Measurements from ENCODE around the gene CASP5. TPM values are rescaled to one million over a fixed set of nuclear protein-coding genes. Genes with fewer than 3 reads are reported as not detected.

CASP5 gene
- total RNA-seq, 1 donor from 2014 or later, result not detected

DNA sequence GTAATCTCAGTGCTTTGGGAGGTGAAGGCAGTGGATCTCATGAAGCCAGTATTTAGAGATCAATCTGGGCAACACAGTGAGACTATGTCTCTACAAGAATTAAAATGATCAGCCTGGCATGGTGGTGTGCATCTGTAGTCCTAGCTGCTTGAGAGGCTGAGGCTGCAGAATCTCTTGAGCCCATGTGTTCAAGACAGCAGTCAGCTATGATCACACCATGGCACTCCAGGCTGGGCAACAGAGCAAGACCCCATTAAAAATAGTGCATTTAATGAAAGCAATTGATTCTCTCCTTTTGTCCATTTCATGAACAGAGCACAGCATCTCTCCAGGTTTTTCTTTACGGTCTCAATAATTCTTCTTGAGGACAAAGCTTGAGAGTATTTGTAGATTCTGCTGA lies 33.5 kb upstream of the CASP5 start:
- no peak overlapping the region for H3K27ac Mint-ChIP-seq
- H3K9me3 Mint-ChIP-seq (ENCODE audit: low read depth), result no peaks in the 10 kb centered on the region
- peaks cover 9% of the 10 kb centered on the region for H3K4me1 Mint-ChIP-seq (ENCODE audit: low read depth)
- H3K36me3 Mint-ChIP-seq (ENCODE audit: insufficient read depth), result no peaks in the 10 kb centered on the region
- TF ChIP-seq, protein P1, sequence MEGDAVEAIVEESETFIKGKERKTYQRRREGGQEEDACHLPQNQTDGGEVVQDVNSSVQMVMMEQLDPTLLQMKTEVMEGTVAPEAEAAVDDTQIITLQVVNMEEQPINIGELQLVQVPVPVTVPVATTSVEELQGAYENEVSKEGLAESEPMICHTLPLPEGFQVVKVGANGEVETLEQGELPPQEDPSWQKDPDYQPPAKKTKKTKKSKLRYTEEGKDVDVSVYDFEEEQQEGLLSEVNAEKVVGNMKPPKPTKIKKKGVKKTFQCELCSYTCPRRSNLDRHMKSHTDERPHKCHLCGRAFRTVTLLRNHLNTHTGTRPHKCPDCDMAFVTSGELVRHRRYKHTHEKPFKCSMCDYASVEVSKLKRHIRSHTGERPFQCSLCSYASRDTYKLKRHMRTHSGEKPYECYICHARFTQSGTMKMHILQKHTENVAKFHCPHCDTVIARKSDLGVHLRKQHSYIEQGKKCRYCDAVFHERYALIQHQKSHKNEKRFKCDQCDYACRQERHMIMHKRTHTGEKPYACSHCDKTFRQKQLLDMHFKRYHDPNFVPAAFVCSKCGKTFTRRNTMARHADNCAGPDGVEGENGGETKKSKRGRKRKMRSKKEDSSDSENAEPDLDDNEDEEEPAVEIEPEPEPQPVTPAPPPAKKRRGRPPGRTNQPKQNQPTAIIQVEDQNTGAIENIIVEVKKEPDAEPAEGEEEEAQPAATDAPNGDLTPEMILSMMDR (IDR thresholded peaks at IDR 0.05; ENCODE audit: unreplicated experiment), result no peak
- H3K27me3 Mint-ChIP-seq, result no peaks in the 10 kb centered on the region
- H3K4me3 Mint-ChIP-seq (ENCODE audit: low read depth), result no peak overlapping the region
- DNase-seq (ENCODE audit: low spot score, unreplicated experiment), result no peak

DNA sequence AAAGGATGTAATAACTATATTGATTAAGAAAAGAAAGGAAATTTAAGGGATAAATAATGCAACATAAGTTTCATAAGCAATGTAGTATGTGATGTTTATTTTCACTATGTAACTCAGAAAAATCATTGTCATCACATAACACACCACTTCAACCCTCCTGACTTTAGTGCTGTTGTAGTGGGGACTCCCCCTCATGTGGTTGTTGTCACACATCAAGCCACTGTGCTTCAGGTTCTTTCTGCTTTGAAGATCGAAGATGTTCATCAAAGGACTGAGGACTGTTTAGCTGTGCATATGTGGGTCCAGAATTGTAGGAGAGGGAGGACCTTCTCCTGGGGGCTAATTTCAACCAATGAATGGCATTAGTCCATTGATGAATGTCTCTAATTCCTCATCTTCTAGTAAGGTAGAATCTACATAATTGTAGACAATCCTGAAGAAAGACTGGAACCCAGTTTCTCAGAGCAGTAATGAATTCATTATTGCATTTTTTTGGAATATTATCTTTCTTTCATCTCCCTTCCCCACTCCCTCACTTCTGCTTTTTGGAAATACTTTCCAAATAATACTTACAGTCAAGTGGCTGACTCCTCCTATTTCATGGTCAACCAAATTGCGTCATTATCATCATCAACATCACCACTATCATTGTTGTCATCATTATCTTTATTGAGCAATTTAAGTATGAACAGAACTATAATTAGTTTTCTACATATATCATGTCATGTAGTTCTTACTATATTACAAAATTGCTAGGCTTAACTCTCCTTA lies 31.9 kb upstream of the CASP5 start:
- Mint-ChIP-seq H3K9me3 (ENCODE audit: low read depth) (no peaks in the 10 kb centered on the region), H3K27me3 (no peaks in the 10 kb centered on the region)

DNA sequence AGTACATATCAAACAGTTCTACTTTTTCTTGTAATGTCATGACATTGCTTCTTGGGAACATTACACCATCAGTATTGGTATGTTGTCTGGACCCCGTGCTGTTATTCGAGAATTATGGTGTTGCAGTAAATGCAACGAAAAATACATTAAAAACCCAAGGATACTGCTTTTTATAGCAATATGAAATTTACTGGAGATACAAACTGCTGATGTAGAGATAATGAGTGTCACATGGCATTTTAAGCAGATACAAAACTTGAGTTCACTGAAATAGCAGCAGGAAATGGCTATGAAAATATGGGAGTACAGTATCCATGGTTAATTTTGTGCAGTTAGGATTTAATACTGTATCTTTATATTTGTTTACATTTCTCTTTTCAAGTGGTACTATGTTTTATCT lies 29.5 kb upstream of the CASP5 start:
- H3K4me3 Mint-ChIP-seq (ENCODE audit: low read depth), result no peak overlapping the region
- no peak overlapping the region for H3K27ac Mint-ChIP-seq
- H3K27me3 Mint-ChIP-seq, result no peaks in the 10 kb centered on the region
- peaks cover 9% of the 10 kb centered on the region for H3K4me1 Mint-ChIP-seq (ENCODE audit: low read depth)
- no peak for DNase-seq (ENCODE audit: low spot score, unreplicated experiment)
- H3K36me3 Mint-ChIP-seq (ENCODE audit: insufficient read depth), result no peaks in the 10 kb centered on the region
- no peaks in the 10 kb centered on the region for H3K9me3 Mint-ChIP-seq (ENCODE audit: low read depth)
- TF ChIP-seq, protein P1 (IDR thresholded peaks at IDR 0.05; ENCODE audit: unreplicated experiment), result no peak

More for the DNA sequence above, 31.9 kb upstream of the CASP5 start:
- no peak for DNase-seq (ENCODE audit: low spot score, unreplicated experiment)
- no peaks in the 10 kb centered on the region for H3K36me3 Mint-ChIP-seq (ENCODE audit: insufficient read depth)
- no peak overlapping the region for H3K4me3 Mint-ChIP-seq (ENCODE audit: low read depth)
- peaks cover 11% of the 10 kb centered on the region for H3K4me1 Mint-ChIP-seq (ENCODE audit: low read depth)
- H3K27ac Mint-ChIP-seq, result no peak overlapping the region
- TF ChIP-seq, protein P1 (IDR thresholded peaks at IDR 0.05; ENCODE audit: unreplicated experiment), result no peak

DNA sequence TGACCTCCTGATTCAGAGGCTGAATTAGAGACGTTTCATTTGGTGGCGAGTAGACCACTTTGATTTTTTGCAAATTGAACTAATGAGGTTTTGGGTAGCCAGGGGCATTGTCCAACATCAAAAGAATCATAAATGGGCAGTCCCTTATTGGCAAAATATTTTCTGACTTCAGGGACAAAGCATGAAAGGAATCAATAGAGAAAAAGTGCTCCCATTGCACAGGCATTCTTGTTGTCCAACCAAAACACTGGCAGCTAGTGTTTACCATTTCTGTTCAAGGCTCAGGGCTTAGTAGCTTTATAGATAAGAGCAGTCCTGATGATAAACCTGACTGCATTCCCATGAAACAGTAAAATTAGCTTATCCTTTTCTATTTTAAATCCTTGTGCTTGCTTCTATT lies 28.6 kb upstream of the CASP5 start:
- Mint-ChIP-seq H3K4me3 (ENCODE audit: low read depth) (no peak overlapping the region), H3K4me1 (ENCODE audit: low read depth) (peaks cover 9% of the 10 kb centered on the region), H3K36me3 (ENCODE audit: insufficient read depth) (no peaks in the 10 kb centered on the region), H3K27me3 (no peaks in the 10 kb centered on the region), H3K27ac (no peak overlapping the region), H3K9me3 (ENCODE audit: low read depth) (no peaks in the 10 kb centered on the region)
- no peak for DNase-seq (ENCODE audit: low spot score, unreplicated experiment)
- TF ChIP-seq, protein P1 (IDR thresholded peaks at IDR 0.05; ENCODE audit: unreplicated experiment), result no peak

DNA sequence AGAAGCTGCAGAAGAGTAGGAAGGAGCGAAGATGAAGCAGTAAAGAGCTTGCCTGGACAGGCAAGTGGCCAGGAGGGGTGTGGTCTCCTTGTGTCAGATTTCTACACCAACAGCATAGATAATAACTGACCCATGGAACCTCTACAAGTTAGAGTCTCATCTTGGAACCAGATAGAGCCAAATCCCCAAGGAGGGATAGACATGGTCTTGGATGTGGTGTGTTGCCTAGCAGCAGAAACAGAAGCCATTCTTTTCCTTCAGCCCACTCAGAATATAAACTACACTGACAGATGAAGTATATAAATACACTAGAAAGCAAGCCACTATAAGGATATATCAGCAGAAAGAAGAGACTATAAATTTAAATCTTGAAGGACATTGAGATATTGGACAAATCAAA lies 26.5 kb upstream of the CASP5 start:
- no peaks in the 10 kb centered on the region for H3K27me3 Mint-ChIP-seq
- no peak overlapping the region for H3K27ac Mint-ChIP-seq
- TF ChIP-seq, protein P1 (IDR thresholded peaks at IDR 0.05; ENCODE audit: unreplicated experiment), result no peak
- no peaks in the 10 kb centered on the region for H3K36me3 Mint-ChIP-seq (ENCODE audit: insufficient read depth)
- DNase-seq (ENCODE audit: low spot score, unreplicated experiment), result no peak
- H3K9me3 Mint-ChIP-seq (ENCODE audit: low read depth), result peaks cover 3% of the 10 kb centered on the region
- peaks cover 9% of the 10 kb centered on the region for H3K4me1 Mint-ChIP-seq (ENCODE audit: low read depth)
- H3K4me3 Mint-ChIP-seq (ENCODE audit: low read depth), result no peak overlapping the region
